ENCODE results near the gene CSTB.

CSTB gene

DNA sequence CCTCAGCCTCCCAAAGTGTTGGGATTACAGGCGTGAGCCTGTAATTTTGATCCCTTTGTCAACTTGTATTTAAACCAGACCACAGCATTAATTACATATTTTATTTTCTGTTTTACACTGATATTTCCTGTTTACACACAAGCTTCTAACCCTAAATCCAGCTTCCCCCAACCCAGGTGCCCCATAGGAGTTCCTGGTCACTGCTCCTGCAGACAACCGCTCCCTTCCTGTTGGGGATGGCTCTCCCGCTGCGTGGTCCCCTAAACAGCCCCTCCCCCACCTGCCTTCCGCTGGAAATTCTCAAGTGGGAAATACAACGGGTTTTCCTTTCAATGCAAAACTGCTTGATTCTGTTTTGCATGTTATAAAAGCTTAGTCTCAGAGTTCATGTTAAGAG, 3.7 kb downstream of the CSTB start:
- CTCF ChIA-PET, result no interaction called here
- Mint-ChIP-seq H3K36me3 (peaks cover 27% of the 10 kb centered on the region), H3K4me1 (peaks cover 32% of the 10 kb centered on the region), H3K4me3 (no peak overlapping the region), H3K27me3 (peaks cover 4% of the 10 kb centered on the region), H3K9me3 (no peaks in the 10 kb centered on the region), H3K27ac (no peak overlapping the region)
- DNase-seq, result no peak

DNA sequence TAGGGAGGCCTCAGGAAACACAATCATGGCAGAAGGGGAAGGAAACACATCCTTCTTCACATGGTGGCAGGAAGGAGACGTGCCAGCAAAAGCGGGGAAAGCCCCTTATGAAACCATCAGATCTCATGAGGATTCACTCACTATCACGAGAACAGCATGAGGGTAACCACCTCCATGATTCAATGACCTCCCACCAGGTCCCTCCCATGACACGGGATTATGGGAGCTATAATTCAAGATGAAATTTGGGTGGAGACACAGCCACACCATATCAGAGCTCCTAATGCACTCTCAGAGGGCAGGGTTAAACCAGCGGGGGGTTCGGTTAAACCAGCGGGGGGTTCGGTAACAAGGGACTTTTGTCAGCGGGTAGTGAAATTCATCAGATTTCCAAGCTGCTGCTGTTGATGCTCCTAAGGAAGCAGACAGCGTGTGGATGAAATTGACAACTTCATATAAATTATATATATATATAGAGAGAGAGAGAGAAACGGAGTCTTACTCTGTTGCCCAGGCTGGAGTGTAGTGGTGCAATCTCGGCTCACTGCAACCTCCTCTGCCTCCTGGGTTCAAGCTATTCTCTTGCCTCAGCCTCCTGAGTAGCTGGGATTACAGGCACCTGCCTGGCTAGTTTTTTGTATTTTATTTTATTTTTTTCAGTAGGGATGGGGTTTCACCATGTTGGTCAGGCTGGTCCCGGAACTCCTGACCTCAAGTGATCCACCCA, 4.2 kb downstream of the CSTB start:
- no peak for DNase-seq
- peak overlapping the region; percentile 42 for H3K27ac Mint-ChIP-seq
- H3K36me3 Mint-ChIP-seq, result peaks cover 27% of the 10 kb centered on the region
- no peak overlapping the region for H3K4me3 Mint-ChIP-seq
- H3K9me3 Mint-ChIP-seq, result no peaks in the 10 kb centered on the region
- H3K4me1 Mint-ChIP-seq, result peaks cover 30% of the 10 kb centered on the region
- CTCF ChIA-PET, result interaction anchor here (0.7 kb wide), 1 partner anchor 10 kb away, joined by 3 read pairs; no protein-coding TSS in a partner anchor
- peaks cover 4% of the 10 kb centered on the region for H3K27me3 Mint-ChIP-seq

DNA sequence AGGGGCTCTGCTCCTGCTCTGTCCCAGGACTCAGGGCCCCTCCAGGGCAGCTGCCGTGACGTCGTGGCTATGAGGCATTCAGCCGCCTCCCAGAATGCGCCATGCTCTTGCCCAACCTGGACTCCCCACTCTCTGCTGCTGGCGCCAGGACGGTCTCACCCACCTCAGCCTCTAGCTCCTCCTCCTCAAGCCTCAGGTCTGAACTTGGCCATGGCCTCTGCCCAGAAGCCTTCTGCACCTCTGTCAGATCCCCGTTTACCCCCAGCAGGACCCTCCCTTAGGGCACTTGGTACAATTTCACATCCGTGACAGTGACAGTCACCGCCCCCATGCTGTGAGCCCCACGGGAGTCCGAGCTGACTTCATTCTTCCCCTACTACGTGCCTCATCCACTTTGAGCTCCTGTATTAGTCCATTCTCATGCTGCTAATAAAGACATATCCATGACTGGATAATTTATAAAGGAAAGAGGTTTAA, 4.9 kb downstream of the CSTB start:
- H3K27me3 Mint-ChIP-seq, result peaks cover 4% of the 10 kb centered on the region
- H3K36me3 Mint-ChIP-seq, result peaks cover 27% of the 10 kb centered on the region
- DNase-seq, result no peak
- H3K4me3 Mint-ChIP-seq, result no peak overlapping the region
- H3K9me3 Mint-ChIP-seq, result no peaks in the 10 kb centered on the region
- CTCF ChIA-PET, result interaction anchor here (0.7 kb wide), 1 partner anchor 11 kb away, joined by 3 read pairs; no protein-coding TSS in a partner anchor
- H3K27ac Mint-ChIP-seq, result no peak overlapping the region
- H3K4me1 Mint-ChIP-seq, result peaks cover 30% of the 10 kb centered on the region

GRCh38 chr21:43770066-43770655, 5.9 kb downstream of the CSTB start:
- Mint-ChIP-seq H3K9me3 (no peaks in the 10 kb centered on the region), H3K4me3 (no peak overlapping the region), H3K27me3 (peaks cover 4% of the 10 kb centered on the region), H3K36me3 (peaks cover 24% of the 10 kb centered on the region), H3K4me1 (peaks cover 25% of the 10 kb centered on the region), H3K27ac (no peak overlapping the region)
- CTCF ChIA-PET, result no interaction called here
- DNase-seq, result no peak

DNA sequence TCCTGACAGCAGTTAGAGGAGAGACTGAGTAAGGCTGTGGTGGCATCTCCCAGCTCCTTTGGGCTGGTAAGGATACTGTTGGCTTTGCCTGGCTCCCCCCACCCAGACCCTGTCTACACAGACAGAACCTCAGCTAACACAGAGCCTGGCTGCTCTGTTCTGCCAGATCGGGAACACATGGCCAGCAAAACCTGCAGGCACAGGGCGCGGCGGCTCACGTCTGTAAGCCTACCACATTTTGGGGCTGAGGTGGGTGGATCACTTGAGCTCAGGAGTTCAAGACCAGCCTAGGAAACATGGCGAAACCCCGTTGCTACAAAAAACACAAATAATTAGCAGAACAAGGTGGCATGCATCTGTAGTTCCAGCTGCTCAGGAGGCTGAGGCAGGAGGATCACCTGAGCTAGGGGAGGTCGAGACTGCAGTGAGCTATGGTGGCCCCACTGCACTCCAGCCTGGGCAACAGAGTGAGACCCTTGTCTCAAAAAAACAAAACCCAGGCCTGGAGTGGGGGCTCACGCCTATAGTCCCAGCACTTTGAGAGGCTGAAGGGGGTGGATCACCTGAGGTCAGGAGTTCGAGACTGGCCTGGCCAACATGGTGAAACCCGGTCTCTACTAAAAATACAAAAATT, 6.7 kb downstream of the CSTB start:
- no peaks in the 10 kb centered on the region for H3K9me3 Mint-ChIP-seq
- H3K36me3 Mint-ChIP-seq, result peaks cover 20% of the 10 kb centered on the region
- no peak overlapping the region for H3K4me3 Mint-ChIP-seq
- CTCF ChIA-PET, result no interaction called here
- peaks cover 17% of the 10 kb centered on the region for H3K4me1 Mint-ChIP-seq
- H3K27me3 Mint-ChIP-seq, result peaks cover 4% of the 10 kb centered on the region
- DNase-seq, result no peak
- H3K27ac Mint-ChIP-seq, result no peak overlapping the region

DNA sequence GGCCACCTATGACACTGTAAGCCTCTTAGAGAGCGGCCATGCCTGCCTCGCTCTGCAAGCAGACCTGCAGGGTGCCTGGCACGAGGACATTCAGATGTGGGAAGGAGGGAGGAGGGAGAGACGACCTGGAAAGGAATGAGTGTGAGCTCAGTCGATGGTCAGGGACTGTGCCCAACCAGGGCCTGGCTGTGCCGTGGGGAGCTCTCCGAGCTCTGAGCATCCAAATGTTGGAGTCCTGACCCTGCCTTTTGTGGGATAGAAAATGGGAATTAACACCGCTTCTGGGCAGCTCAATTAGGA, 7.3 kb downstream of the CSTB start:
- peaks cover 15% of the 10 kb centered on the region for H3K36me3 Mint-ChIP-seq
- H3K4me3 Mint-ChIP-seq, result no peak overlapping the region
- DNase-seq, result no peak
- peaks cover 4% of the 10 kb centered on the region for H3K27me3 Mint-ChIP-seq
- H3K27ac Mint-ChIP-seq, result no peak overlapping the region
- H3K9me3 Mint-ChIP-seq, result no peaks in the 10 kb centered on the region
- CTCF ChIA-PET, result no interaction called here
- peaks cover 11% of the 10 kb centered on the region for H3K4me1 Mint-ChIP-seq

DNA sequence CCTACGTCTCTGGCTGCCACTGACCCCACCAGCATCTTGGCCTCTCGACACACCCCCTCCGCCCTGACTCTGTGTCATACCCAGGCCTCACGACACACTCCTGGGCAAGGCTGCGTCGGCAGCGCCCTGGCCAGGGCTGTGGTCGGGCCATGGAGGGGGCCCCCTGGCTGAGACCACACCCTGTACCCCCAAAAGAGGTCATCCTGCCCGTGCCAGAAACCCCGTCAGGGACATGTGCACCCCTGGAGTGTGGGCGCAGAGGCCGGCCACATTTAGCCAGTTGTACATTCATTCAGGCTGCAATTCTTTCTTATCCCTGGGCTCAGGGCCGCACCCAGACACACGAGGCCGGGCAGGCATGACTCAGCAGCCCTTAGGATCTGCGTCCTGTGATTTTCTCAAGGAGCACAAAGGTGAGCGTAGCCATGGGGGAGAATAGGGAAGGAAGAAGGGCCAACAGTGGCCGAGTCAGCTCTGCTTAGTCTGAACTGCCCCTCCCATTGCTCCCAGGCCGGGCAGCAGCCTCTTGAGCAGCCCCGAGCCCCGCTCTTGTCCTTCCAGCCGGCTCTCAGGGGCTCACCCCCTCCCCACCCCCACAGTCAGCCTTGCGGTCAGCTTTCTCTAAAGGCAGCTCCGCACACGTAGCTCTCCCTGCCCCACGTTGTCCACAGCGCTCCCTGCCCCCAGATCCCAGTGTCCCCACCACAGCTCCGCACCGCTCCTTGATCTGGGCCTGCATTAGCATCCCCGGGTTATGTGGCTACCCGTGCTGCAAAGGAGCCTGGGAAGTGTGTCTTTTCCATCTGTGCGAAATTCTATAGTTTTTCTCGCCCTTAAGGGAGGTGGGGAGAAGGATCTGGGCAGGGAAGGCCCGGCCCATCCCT, 7.9 kb downstream of the CSTB start:
- H3K4me3 Mint-ChIP-seq, result no peak overlapping the region
- peaks cover 4% of the 10 kb centered on the region for H3K27me3 Mint-ChIP-seq
- peaks cover 11% of the 10 kb centered on the region for H3K36me3 Mint-ChIP-seq
- CTCF ChIA-PET, result no interaction called here
- no peaks in the 10 kb centered on the region for H3K9me3 Mint-ChIP-seq
- DNase-seq, result no peak
- H3K4me1 Mint-ChIP-seq, result peaks cover 6% of the 10 kb centered on the region
- H3K27ac Mint-ChIP-seq, result no peak overlapping the region

DNA sequence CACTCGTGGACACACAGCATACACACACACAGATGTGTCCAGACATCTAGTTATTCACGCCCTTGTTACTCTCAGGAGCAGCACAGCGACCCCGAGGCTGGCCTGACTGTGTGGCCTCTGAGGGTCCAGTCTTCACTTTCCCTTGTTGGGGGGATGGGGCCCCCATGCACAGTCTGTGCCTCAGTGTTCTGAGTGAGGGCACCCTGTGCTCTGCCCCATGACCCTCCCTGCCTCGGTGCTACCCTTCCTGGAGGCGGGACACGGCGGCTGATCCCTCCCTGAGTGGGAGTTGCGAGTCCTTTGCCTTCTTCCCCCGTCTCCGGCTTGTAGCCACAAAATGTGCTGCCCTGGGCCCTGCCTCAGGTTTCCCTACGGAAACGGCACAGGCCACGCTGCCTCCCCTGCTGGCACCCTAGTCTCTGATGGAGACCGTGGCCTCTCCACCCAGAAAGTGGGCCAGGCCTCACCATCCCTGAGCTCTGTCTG, 8.6 kb downstream of the CSTB start:
- Mint-ChIP-seq H3K27ac (no peak overlapping the region), H3K4me3 (no peak overlapping the region), H3K36me3 (peaks cover 7% of the 10 kb centered on the region), H3K9me3 (no peaks in the 10 kb centered on the region), H3K27me3 (peaks cover 4% of the 10 kb centered on the region), H3K4me1 (peaks cover 5% of the 10 kb centered on the region)
- no peak for DNase-seq
- CTCF ChIA-PET, result no interaction called here

GRCh38 chr21:43766734-43767497, 9.2 kb downstream of the CSTB start:
- Mint-ChIP-seq H3K9me3 (no peaks in the 10 kb centered on the region), H3K27me3 (peaks cover 4% of the 10 kb centered on the region), H3K36me3 (peaks cover 7% of the 10 kb centered on the region), H3K4me3 (no peak overlapping the region), H3K4me1 (peaks cover 5% of the 10 kb centered on the region), H3K27ac (no peak overlapping the region)
- CTCF ChIA-PET, result no interaction called here
- no peak for DNase-seq

- CTCF ChIA-PET, result no interaction called here
- no peak for DNase-seq
- Mint-ChIP-seq H3K9me3 (no peaks in the 10 kb centered on the region), H3K27me3 (peaks cover 4% of the 10 kb centered on the region), H3K27ac (no peak overlapping the region), H3K36me3 (peaks cover 3% of the 10 kb centered on the region), H3K4me3 (no peak overlapping the region), H3K4me1 (no peaks in the 10 kb centered on the region)
Measured at GRCh38 chr21:43764576-43765495, 11.3 kb downstream of the CSTB start.

DNA sequence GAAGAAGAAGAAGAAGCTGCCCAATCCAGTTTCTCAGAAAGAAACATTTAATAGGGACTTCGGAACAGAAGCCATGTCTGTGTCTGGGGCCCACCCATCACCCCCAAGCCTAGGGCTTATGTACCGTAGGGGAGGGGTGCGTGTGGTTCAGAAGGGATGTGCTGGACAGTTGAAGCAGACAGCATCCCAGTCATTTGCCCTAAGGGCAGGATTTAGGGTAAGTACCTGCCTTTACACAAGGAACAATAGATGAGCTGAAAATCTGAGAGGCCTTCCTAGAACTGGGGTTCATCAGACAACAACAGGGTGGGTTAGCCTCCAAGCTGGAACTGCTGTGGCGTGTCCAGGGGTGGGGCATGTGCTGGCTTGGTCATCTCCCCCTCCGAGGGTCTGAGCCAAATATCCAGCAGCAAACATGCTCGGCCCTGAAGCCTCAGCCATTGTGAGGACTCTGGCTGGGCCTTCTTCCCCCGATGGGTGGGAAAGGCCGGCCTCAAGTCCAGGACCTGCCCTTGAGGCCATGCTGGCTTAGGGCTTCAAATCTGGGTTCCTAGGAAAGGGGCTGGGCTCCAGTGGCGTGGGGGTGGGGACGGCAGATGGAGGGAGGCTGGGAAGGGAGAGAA, 12.1 kb downstream of the CSTB start:
- DNase-seq, result no peak
- Mint-ChIP-seq H3K9me3 (no peaks in the 10 kb centered on the region), H3K36me3 (peaks cover 3% of the 10 kb centered on the region), H3K4me1 (no peaks in the 10 kb centered on the region), H3K27ac (no peak overlapping the region), H3K27me3 (peaks cover 4% of the 10 kb centered on the region), H3K4me3 (no peak overlapping the region)
- CTCF ChIA-PET, result no interaction called here

GRCh38 chr21:43762303-43763128, 13.6 kb downstream of the CSTB start:
- H3K36me3 Mint-ChIP-seq, result peaks cover 3% of the 10 kb centered on the region
- CTCF ChIA-PET, result no interaction called here
- no peaks in the 10 kb centered on the region for H3K9me3 Mint-ChIP-seq
- no peaks in the 10 kb centered on the region for H3K27me3 Mint-ChIP-seq
- H3K4me3 Mint-ChIP-seq, result no peak overlapping the region
- no peaks in the 10 kb centered on the region for H3K4me1 Mint-ChIP-seq
- DNase-seq, result no peak
- no peak overlapping the region for H3K27ac Mint-ChIP-seq
